Mesenchymal stem cell (in vitro differentiated cells and primary cell): Measurements from ENCODE around the gene UBE2Z. TPM values are rescaled to one million over a fixed set of nuclear protein-coding genes. Genes with fewer than 3 reads are reported as not detected.

Source experiments
- DNase-seq: peaks from one replicate; pipeline ENCODE4 v3.0.0-alpha.2; 2013
- H2AFZ ChIP-seq: one replicate; pipeline ENCODE4 v1.6.1; 2013; ENCODE audit warnings: low read depth, mild to moderate bottlenecking, control low read depth, inconsistent platforms, low read length, moderate library complexity
- H2AK5ac ChIP-seq: 2 replicates; pipeline ENCODE4 v1.6.1; 2013; ENCODE audit warnings: low read length, moderate library complexity, mild to moderate bottlenecking, inconsistent platforms; ENCODE audit not compliant: severe bottlenecking
- H2BK120ac ChIP-seq: one replicate; pipeline ENCODE4 v1.6.1; 2013; ENCODE audit warnings: low read depth, mild to moderate bottlenecking, inconsistent platforms, low read length, moderate library complexity
- H2BK12ac ChIP-seq, 2 experiments: one replicate each; pipeline ENCODE4 v1.6.1; 2013; ENCODE audit warnings: inconsistent platforms in 2 of 2, low read length in 2 of 2, mild to moderate bottlenecking in 2 of 2, moderate library complexity in 2 of 2, control low read depth in 1 of 2
- H2BK15ac ChIP-seq: one replicate; pipeline ENCODE4 v1.6.1; 2013; ENCODE audit warnings: mild to moderate bottlenecking, low read depth, inconsistent platforms; ENCODE audit not compliant: poor library complexity, severe bottlenecking
- H2BK5ac ChIP-seq: 2 replicates; pipeline ENCODE4 v1.6.1; 2013; ENCODE audit warnings: low read depth, mild to moderate bottlenecking, low read length, control low read depth, inconsistent platforms; ENCODE audit not compliant: poor library complexity, severe bottlenecking
- H3K14ac ChIP-seq, 2 experiments: one replicate each; pipeline ENCODE4 v1.6.1; 2013; ENCODE audit warnings: inconsistent platforms in 2 of 2, low read length in 2 of 2, control low read depth in 1 of 2, mild to moderate bottlenecking in 1 of 2, moderate library complexity in 1 of 2
- H3K18ac ChIP-seq, 2 experiments: one replicate each; pipeline ENCODE4 v1.6.1; 2013; ENCODE audit warnings: inconsistent platforms in 2 of 2, low read length in 2 of 2, control low read depth in 1 of 2, low read depth in 1 of 2, mild to moderate bottlenecking in 1 of 2
- H3K23ac ChIP-seq, 2 experiments: one replicate each; pipeline ENCODE4 v1.6.1; 2013; ENCODE audit warnings: inconsistent platforms in 2 of 2, low read length in 2 of 2, mild to moderate bottlenecking in 2 of 2, moderate library complexity in 2 of 2, control low read depth in 1 of 2
- H3K27ac ChIP-seq: 2 replicates; pipeline ENCODE4 v1.5.1; 2013; ENCODE audit warnings: mild to moderate bottlenecking, moderate library complexity, low read length, control low read depth, inconsistent platforms; ENCODE audit not compliant: poor library complexity, severe bottlenecking
- H3K27me3 ChIP-seq, 2 experiments: 2 replicates each; pipeline versions ENCODE4 v1.6.1 to v1.7.0; 2013; ENCODE audit warnings: low read length in 2 of 2, mild to moderate bottlenecking in 2 of 2, moderate library complexity in 2 of 2, control low read depth in 1 of 2, inconsistent platforms in 1 of 2; ENCODE audit not compliant: control insufficient read depth in 1 of 2, insufficient read depth in 1 of 2
- H3K36me3 ChIP-seq, 2 experiments: 2 replicates each; pipeline versions ENCODE4 v1.6.1 to v1.7.0; 2013; ENCODE audit warnings: low read length in 2 of 2, control low read depth in 1 of 2, inconsistent platforms in 1 of 2, low read depth in 1 of 2, mild to moderate bottlenecking in 1 of 2; ENCODE audit not compliant: insufficient read depth in 2 of 2, control insufficient read depth in 1 of 2
- H3K4ac ChIP-seq, 2 experiments: one replicate each; pipeline ENCODE4 v1.6.1; 2013; ENCODE audit warnings: inconsistent platforms in 2 of 2, low read length in 2 of 2, mild to moderate bottlenecking in 2 of 2, moderate library complexity in 2 of 2, control low read depth in 1 of 2, low read depth in 1 of 2
- H3K4me1 ChIP-seq: 2 replicates; pipeline ENCODE4 v1.6.1; 2013; ENCODE audit warnings: low read depth, low read length, control low read depth; ENCODE audit not compliant: control insufficient read depth, insufficient read depth
- H3K4me2 ChIP-seq: 2 replicates; pipeline ENCODE4 v1.6.1; 2013; ENCODE audit warnings: low read length, mild to moderate bottlenecking, inconsistent platforms; ENCODE audit not compliant: poor library complexity, severe bottlenecking
- H3K4me3 ChIP-seq, 2 experiments: 2 replicates each; pipeline versions ENCODE4 v1.5.1 to v1.7.0; 2013; ENCODE audit warnings: low read length in 2 of 2, mild to moderate bottlenecking in 2 of 2, control low read depth in 1 of 2, low read depth in 1 of 2; ENCODE audit not compliant: insufficient read depth in 1 of 2
- H3K79me1 ChIP-seq: replicated peaks from 2 replicates; pipeline ENCODE4 v1.6.1; 2013; ENCODE audit warnings: mild to moderate bottlenecking, control low read depth, low read length, inconsistent platforms; ENCODE audit not compliant: poor library complexity, severe bottlenecking
- H3K9ac ChIP-seq: 2 replicates; pipeline ENCODE4 v1.7.0; 2013; ENCODE audit warnings: mild to moderate bottlenecking, low read length, moderate library complexity
- H3K9me3 ChIP-seq: 2 replicates; pipeline ENCODE4 v1.7.0; 2013; ENCODE audit warnings: mild to moderate bottlenecking, low read length; ENCODE audit not compliant: control insufficient read depth
- H4K8ac ChIP-seq: one replicate; pipeline ENCODE4 v1.6.1; 2013; ENCODE audit warnings: inconsistent platforms, mild to moderate bottlenecking, low read length, moderate library complexity
- H4K91ac ChIP-seq: one replicate; pipeline ENCODE4 v1.6.1; 2013; ENCODE audit warnings: mild to moderate bottlenecking, low read length, inconsistent platforms
- whole genome bisulfite sequencing: methylation state at CpG from one replicate; pipeline ENCODE4 v1.1.7; 2013; ENCODE audit warnings: mixed read lengths; 5-methylcytosine and 5-hydroxymethylcytosine counted together
- polyA plus RNA-seq, 2 experiments: library from polyadenylated mRNA; stranded (reverse); fragments of 200-250 nt; gene quantifications; one replicate each; pipeline ENCODE4 v1.2.3, GENCODE V29; 2013

Gene UBE2Z
- 74.4 TPM for polyA plus RNA-seq (2013, experiment 1 of 2)
- polyA plus RNA-seq (2013, experiment 2 of 2) = 73.9 TPM

- Histone ChIP-seq H2BK12ac (peak within 1 kb of the TSS in 1 of 2 experiments; percentile 54), H3K9ac (peak within 1 kb of the TSS; percentile 100), H3K14ac (peak within 1 kb of the TSS; percentile 74 to 96), H3K36me3 (peaks cover 9 to 28% of the 10 kb centered on the region in 2 experiments), H3K23ac (peak within 1 kb of the TSS; percentile 79 to 84), H2AFZ (peak within 1 kb of the TSS; percentile 74), H3K79me1 (peaks cover 2% of the 10 kb centered on the region), H4K8ac (peak within 1 kb of the TSS; percentile 97), H3K9me3 (no peaks in the 10 kb centered on the region), H2BK5ac (peak within 1 kb of the TSS; percentile 93), H2BK120ac (peak within 1 kb of the TSS; percentile 99), H2BK15ac (peak within 1 kb of the TSS; percentile 94), H3K18ac (peak within 1 kb of the TSS; percentile 94 to 99), H3K27ac (peak within 1 kb of the TSS; percentile 90), H3K4ac (peak within 1 kb of the TSS; percentile 94 to 98), H3K4me1 (peaks cover 16% of the 10 kb centered on the region), H3K27me3 (no peaks in the 10 kb centered on the region), H3K4me3 (peak within 1 kb of the TSS; percentile 84 to 96), H4K91ac (peak within 1 kb of the TSS; percentile 94), H2AK5ac (peak within 1 kb of the TSS; percentile 73), H3K4me2 (peak within 1 kb of the TSS; percentile 83)
- under 1% methylated on average over 27 of the region's 81 CpGs for WGBS
- peak; percentile 96 for DNase-seq
Measured at GRCh38 chr17:48908047-48908843, at the start of gene UBE2Z. UBE2Z (plus strand) TSS chr17:48908407; CDS start chr17:48908504, 97 bp downstream.

- Histone ChIP-seq H2BK5ac (no peak overlapping the region), H3K4ac (no peak overlapping the region), H2BK15ac (no peak overlapping the region), H3K79me1 (no peaks in the 10 kb centered on the region), H3K18ac (no peak overlapping the region), H2BK12ac (no peak overlapping the region), H3K23ac (no peak overlapping the region), H4K91ac (no peak overlapping the region), H3K9ac (no peak overlapping the region), H3K4me1 (no peaks in the 10 kb centered on the region), H3K27ac (no peak overlapping the region), H2AFZ (no peak overlapping the region), H2AK5ac (no peak overlapping the region), H3K36me3 (peaks cover 34 to 87% of the 10 kb centered on the region in 2 experiments), H3K27me3 (no peaks in the 10 kb centered on the region), H3K4me2 (no peak overlapping the region), H3K9me3 (no peaks in the 10 kb centered on the region), H4K8ac (no peak overlapping the region), H3K4me3 (no peak overlapping the region), H2BK120ac (no peak overlapping the region), H3K14ac (no peak overlapping the region)
- WGBS = 94% methylated on average over 2 of the region's 3 CpGs
- no peak for DNase-seq
Measured at GRCh38 chr17:48860034-48860433, 48.2 kb upstream of the UBE2Z start.

DNA sequence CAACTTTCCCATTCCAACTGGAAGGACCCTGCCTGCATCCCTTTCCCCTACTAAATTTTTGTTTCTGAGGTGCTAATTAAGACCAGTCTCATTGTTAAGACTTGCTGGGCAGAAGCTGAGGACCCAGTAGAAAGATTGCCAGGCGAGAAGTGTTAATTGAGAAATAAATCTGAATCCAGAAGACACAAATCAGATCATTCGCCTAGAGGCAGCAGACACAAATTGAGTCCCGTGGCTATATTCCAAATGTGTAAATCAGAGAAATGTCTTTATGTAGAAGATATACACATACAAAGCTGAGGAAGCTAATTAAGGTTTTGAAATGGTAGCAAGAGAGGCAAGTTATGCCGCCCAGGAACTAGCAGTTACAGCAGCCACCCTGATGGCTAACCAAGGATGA lies 47.8 kb upstream of the UBE2Z start:
- H3K79me1 ChIP-seq = no peaks in the 10 kb centered on the region
- no peak overlapping the region for H2BK15ac ChIP-seq
- no peak for DNase-seq
- no peak overlapping the region for H2BK5ac ChIP-seq
- H3K4me2 ChIP-seq = no peak overlapping the region
- H4K8ac ChIP-seq = no peak overlapping the region
- no peak overlapping the region for H3K4me3 ChIP-seq
- H2BK120ac ChIP-seq = no peak overlapping the region
- no peak overlapping the region for H3K23ac ChIP-seq
- H2BK12ac ChIP-seq = no peak overlapping the region
- H2AFZ ChIP-seq = no peak overlapping the region
- no peaks in the 10 kb centered on the region for H3K4me1 ChIP-seq
- no peak overlapping the region for H3K4ac ChIP-seq
- H3K27me3 ChIP-seq = no peaks in the 10 kb centered on the region
- H3K36me3 ChIP-seq = peaks cover 29 to 84% of the 10 kb centered on the region in 2 experiments
- H3K14ac ChIP-seq = no peak overlapping the region
- H2AK5ac ChIP-seq = no peak overlapping the region
- H3K9ac ChIP-seq = no peak overlapping the region
- H3K18ac ChIP-seq = no peak overlapping the region
- over 99% methylated on average over 4 of the region's 4 CpGs for WGBS
- no peak overlapping the region for H4K91ac ChIP-seq
- no peaks in the 10 kb centered on the region for H3K9me3 ChIP-seq
- no peak overlapping the region for H3K27ac ChIP-seq

DNA sequence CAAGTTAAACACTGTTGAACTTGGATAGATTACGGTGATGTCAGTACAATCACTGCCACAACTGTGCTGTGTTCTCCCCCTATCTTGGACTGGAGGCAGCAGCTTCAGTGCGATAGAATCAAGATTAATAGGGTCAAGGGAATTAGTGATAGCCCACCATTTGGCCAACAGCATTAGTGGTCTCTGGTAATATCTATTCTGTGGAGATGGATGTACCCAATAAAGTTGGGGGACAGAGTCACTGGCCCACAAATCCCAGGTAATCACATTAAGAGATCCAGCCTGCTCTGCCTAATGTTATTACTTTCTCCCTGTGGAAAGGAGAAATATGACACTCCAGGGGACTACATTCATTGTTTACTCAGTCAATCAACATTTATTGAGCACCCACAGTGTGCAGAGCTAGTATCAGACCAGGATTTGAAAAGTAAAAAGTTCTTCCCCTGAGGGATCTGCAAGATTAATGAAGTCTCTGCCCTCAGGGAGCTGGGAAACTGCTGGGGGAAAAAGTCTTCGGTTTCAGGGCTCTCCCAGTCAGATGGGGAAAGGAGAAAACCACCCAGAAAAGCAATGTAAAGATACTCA lies 39.2 kb upstream of the UBE2Z start:
- Histone ChIP-seq H3K27me3 (peaks cover 0 to 20% of the 10 kb centered on the region in 2 experiments), H3K4me2 (no peak overlapping the region), H3K9ac (no peak overlapping the region), H2BK15ac (no peak overlapping the region), H3K14ac (no peak overlapping the region), H2AFZ (no peak overlapping the region), H2BK120ac (no peak overlapping the region), H3K18ac (no peak overlapping the region), H3K27ac (no peak overlapping the region), H3K79me1 (no peaks in the 10 kb centered on the region), H3K9me3 (no peaks in the 10 kb centered on the region), H3K4me1 (no peaks in the 10 kb centered on the region), H3K4me3 (no peak overlapping the region), H2AK5ac (no peak overlapping the region), H4K8ac (no peak overlapping the region), H3K36me3 (peaks cover 2 to 18% of the 10 kb centered on the region in 2 experiments), H4K91ac (no peak overlapping the region), H3K4ac (no peak overlapping the region), H2BK5ac (no peak overlapping the region), H3K23ac (no peak overlapping the region), H2BK12ac (no peak overlapping the region)
- no peak for DNase-seq
- 69% methylated on average over 3 of the region's 3 CpGs for WGBS
